Measurements from ENCODE around the gene ATCAY.

- TF ChIP-seq CTCF (IDR thresholded peaks at IDR 0.05 in 4 of 5, conservative IDR thresholded peaks at IDR 0.05 in 1 of 5) = no peak
- no peak for TF ChIP-seq POLR2A (IDR thresholded peaks at IDR 0.05)
Observed at GRCh38 chr19:3832001-3832400, 48.5 kb upstream of the ATCAY start.

Measured in gastrocnemius medialis (tissue), 4 donors.